Measurements from ENCODE around the gene PILRB.
"Not testable (repeated sequence)": the region's sequence is repeated elsewhere in the genome, so short reads cannot be mapped to it uniquely, and the experiment has no call there.

- TF ChIP-seq, protein P1, sequence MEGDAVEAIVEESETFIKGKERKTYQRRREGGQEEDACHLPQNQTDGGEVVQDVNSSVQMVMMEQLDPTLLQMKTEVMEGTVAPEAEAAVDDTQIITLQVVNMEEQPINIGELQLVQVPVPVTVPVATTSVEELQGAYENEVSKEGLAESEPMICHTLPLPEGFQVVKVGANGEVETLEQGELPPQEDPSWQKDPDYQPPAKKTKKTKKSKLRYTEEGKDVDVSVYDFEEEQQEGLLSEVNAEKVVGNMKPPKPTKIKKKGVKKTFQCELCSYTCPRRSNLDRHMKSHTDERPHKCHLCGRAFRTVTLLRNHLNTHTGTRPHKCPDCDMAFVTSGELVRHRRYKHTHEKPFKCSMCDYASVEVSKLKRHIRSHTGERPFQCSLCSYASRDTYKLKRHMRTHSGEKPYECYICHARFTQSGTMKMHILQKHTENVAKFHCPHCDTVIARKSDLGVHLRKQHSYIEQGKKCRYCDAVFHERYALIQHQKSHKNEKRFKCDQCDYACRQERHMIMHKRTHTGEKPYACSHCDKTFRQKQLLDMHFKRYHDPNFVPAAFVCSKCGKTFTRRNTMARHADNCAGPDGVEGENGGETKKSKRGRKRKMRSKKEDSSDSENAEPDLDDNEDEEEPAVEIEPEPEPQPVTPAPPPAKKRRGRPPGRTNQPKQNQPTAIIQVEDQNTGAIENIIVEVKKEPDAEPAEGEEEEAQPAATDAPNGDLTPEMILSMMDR (IDR thresholded peaks at IDR 0.05; ENCODE audit: poor library complexity, severe bottlenecking) = not testable (repeated sequence)
- not testable (repeated sequence) for TF ChIP-seq POLR2AphosphoS5 (IDR thresholded peaks at IDR 0.05); EZH2 (IDR thresholded peaks at IDR 0.05; ENCODE audit: borderline replicate concordance, insufficient read depth, low read length, poor library complexity, severe bottlenecking); TAF1 (IDR thresholded peaks at IDR 0.05; ENCODE audit: low read depth); RAD21 (conservative IDR thresholded peaks at IDR 0.05); EP300 (conservative IDR thresholded peaks at IDR 0.05; ENCODE audit: poor library complexity, severe bottlenecking); MXI1 (conservative IDR thresholded peaks at IDR 0.05; ENCODE audit: poor library complexity, severe bottlenecking); REST (IDR thresholded peaks at IDR 0.05; ENCODE audit: borderline replicate concordance)
These were observed 16.1 kb downstream of the PILRB start for GRCh38 chr7:100373870-100374598.

All from neural cell (in vitro differentiated cells).